ENCODE data around the gene RANBP9.

RANBP9 gene

DNA sequence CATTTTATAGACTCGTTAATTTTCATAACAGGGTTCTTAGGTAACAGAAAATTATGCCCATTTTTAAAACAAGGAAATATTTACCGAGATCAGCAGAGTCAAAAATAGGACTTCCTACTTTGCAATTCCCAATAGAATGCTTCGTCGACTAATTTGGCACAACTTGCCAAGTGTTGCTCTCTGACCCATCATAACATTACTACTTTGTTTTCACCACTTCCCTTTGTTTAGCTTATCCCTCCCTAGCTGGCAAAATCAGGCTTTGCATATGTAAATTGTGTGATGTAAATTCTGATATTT lies 914 bp upstream of the RANBP9 start:
- DNase-seq (ENCODE audit: low read depth), result no peak
- TF ChIP-seq CTCF (IDR thresholded peaks at IDR 0.05; ENCODE audit: control insufficient read depth, insufficient read depth, low read depth, low read length, missing control alignments), result no peak
- peak overlapping the region; percentile 55 for H3K4me3 ChIP-seq (ENCODE audit: control insufficient read depth, low read depth, low read length)

GRCh38 chr6:13711324-13711732 lies 307 bp downstream of the RANBP9 start:
- peak; percentile 13 for TF ChIP-seq CTCF (IDR thresholded peaks at IDR 0.05; ENCODE audit: control insufficient read depth, insufficient read depth, low read depth, low read length, missing control alignments)
- H3K4me3 ChIP-seq (ENCODE audit: control insufficient read depth, low read depth, low read length), result peak overlapping the region; percentile 72
- no peak for DNase-seq (ENCODE audit: low read depth)

- DNase-seq (ENCODE audit: low read depth), result no peak
- peak overlapping the region; percentile 72 for H3K4me3 ChIP-seq (ENCODE audit: control insufficient read depth, low read depth, low read length)
- no peak for TF ChIP-seq CTCF (IDR thresholded peaks at IDR 0.05; ENCODE audit: control insufficient read depth, insufficient read depth, low read depth, low read length, missing control alignments)
These were observed 897 bp downstream of the RANBP9 start for GRCh38 chr6:13710552-13711323.

- no peak for DNase-seq (ENCODE audit: low read depth)
- no peak for TF ChIP-seq CTCF (IDR thresholded peaks at IDR 0.05; ENCODE audit: control insufficient read depth, insufficient read depth, low read depth, low read length, missing control alignments)
- H3K4me3 ChIP-seq (ENCODE audit: control insufficient read depth, low read depth, low read length), result peak overlapping the region; percentile 72
These were observed 1.7 kb downstream of the RANBP9 start for GRCh38 chr6:13709689-13710551.

GRCh38 chr6:13708736-13709135 lies 2.9 kb downstream of the RANBP9 start:
- no peak for TF ChIP-seq CTCF (IDR thresholded peaks at IDR 0.05; ENCODE audit: control insufficient read depth, insufficient read depth, low read depth, low read length, missing control alignments)
- peak overlapping the region; percentile 72 for H3K4me3 ChIP-seq (ENCODE audit: control insufficient read depth, low read depth, low read length)
- no peak for DNase-seq (ENCODE audit: low read depth)

DNA sequence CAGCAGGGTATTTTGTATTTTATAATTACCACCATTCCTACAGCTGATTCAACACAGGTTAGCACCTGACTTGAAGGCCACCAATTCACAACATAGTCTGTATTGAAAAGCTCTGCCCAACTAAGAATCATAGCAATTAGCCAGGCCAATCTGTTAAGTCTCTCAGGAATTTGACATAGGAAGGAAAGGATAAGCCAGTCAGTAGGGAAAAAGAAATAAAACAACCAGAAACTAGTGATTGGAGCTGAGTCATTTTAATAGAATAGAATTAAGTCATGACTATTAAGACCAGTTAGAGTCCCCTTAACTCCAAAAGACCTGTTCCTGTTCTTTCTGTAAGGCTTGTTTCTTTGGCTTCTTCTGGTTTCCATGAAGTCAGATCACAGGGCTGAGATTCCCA lies 8.1 kb downstream of the RANBP9 start:
- no peak for DNase-seq (ENCODE audit: low read depth)
- TF ChIP-seq CTCF (IDR thresholded peaks at IDR 0.05; ENCODE audit: control insufficient read depth, insufficient read depth, low read depth, low read length, missing control alignments), result no peak
- no peak overlapping the region for H3K4me3 ChIP-seq (ENCODE audit: control insufficient read depth, low read depth, low read length)
